Measurements from ENCODE around the gene C3orf80.
A peak's percentile ranks its signal among the peaks of the same experiment; 100 is the strongest.
"Not testable (repeated sequence)": the region's sequence is repeated elsewhere in the genome, so short reads cannot be mapped to it uniquely, and the experiment has no call there.

Gene C3orf80

DNA sequence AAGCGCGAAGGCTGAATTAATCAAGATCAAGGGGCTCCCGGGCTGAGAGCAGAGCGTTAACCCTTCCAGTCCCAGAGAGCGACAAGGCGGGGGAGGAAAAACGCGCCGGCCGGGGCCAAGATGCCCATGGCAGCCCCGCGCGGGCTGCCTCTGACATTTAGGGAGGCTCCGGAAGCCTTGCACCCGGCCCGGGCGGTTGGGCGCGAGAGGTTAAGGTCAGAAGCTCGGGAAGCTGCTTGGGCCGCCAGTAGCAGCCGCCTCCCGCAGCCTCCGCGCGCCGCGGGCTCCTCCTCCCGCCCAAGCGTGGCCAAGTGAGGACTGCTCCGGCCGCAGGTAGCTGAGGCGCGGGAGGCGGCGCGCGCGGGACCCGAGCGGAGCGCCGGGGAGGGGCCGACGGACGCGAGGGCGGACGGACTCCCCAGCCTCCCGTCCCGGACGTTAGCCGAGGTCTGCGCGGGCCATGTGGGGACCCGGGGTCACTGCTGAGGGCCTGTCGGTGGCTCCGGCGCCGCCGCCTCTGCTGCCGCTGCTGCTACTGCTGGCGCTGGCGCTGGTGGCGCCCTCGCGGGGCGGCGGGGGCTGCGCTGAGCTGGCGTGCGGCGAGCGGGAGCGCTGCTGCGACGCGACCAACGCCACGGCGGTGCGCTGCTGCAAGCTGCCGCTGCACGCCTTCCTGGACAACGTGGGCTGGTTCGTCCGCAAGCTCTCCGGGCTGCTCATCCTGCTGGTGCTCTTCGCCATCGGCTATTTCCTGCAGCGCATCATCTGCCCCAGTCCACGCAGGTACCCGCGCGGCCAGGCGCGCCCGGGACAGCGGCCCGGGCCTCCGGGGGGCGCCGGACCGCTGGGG lies at the start of gene C3orf80:
TSS of gene C3orf80 (plus strand) at position 247 of the 850 bp plus-strand sequence. CDS start at position 461, 214 bp downstream.
- Histone ChIP-seq H3K4me1 (ENCODE audit: control insufficient read depth, insufficient read depth, low read length) (peaks cover 9% of the 10 kb centered on the region), H3K9me3 (ENCODE audit: control insufficient read depth, insufficient read depth, low read depth, low read length) (no peaks in the 10 kb centered on the region), H3K27me3 (ENCODE audit: control insufficient read depth, insufficient read depth, low read length) (peaks cover 93% of the 10 kb centered on the region), H3K9ac (ENCODE audit: low read length) (peak within 1 kb of the TSS; percentile 31), H3K36me3 (ENCODE audit: control insufficient read depth, insufficient read depth, low read length) (no peaks in the 10 kb centered on the region), H3K27ac (ENCODE audit: low read depth, low read length) (no peak within 1 kb of the TSS), H3K4me3 (ENCODE audit: low read depth, low read length) (peak within 1 kb of the TSS; percentile 65)

DNA sequence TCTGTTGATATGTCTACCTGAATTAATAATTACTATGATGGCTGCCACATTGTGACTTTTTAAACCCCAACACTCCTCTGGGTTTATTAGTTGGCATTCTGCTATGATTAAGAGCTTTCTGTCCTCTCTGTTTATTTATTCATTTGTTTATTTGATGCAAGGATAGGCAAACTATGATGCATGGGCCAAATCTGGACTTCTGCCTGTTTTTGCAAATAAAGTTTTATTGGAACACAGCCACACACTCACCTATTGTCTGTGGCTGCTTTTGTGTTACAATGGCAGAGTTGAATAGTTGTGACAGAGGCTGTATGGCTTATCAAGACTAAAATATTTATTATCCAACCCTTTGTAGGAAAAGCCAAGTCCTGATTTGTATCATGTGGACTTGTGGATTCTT lies 48.3 kb upstream of the C3orf80 start:
- peaks cover 8% of the 10 kb centered on the region for H3K9me3 ChIP-seq (ENCODE audit: control insufficient read depth, insufficient read depth, low read depth, low read length)
- no peak overlapping the region for H3K27ac ChIP-seq (ENCODE audit: low read depth, low read length)
- H3K4me3 ChIP-seq (ENCODE audit: low read depth, low read length): no peak overlapping the region
- no peaks in the 10 kb centered on the region for H3K27me3 ChIP-seq (ENCODE audit: control insufficient read depth, insufficient read depth, low read length)
- no peaks in the 10 kb centered on the region for H3K36me3 ChIP-seq (ENCODE audit: control insufficient read depth, insufficient read depth, low read length)
- H3K4me1 ChIP-seq (ENCODE audit: control insufficient read depth, insufficient read depth, low read length): peaks cover 6% of the 10 kb centered on the region; the same call in 1 of the 2 replicates
- H3K9ac ChIP-seq (ENCODE audit: low read length): no peak overlapping the region

DNA sequence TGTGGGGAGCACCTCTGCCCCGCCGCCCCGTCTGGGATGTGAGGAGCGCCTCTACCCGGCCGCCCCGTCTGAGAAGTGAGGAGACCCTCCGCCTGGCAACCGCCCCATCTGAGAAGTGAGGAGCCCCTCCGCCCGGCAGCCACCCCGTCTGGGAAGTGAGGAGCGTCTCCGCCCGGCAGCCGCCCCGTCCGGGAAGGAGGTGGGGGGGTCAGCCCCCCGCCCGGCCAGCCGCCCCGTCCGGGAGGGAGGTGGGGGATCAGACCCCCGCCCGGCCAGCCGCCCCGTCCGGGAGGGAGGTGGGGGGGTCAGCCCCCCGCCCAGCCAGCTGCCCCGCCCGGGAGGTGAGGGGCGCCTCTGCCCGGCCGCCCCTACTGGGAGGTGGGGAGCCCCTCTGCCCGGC lies 46.6 kb upstream of the C3orf80 start:
- H3K9ac ChIP-seq (ENCODE audit: low read length); H3K9me3 ChIP-seq (ENCODE audit: control insufficient read depth, insufficient read depth, low read depth, low read length); H3K27me3 ChIP-seq (ENCODE audit: control insufficient read depth, insufficient read depth, low read length); H3K4me3 ChIP-seq (ENCODE audit: low read depth, low read length); H3K27ac ChIP-seq (ENCODE audit: low read depth, low read length); H3K4me1 ChIP-seq (ENCODE audit: control insufficient read depth, insufficient read depth, low read length); H3K36me3 ChIP-seq (ENCODE audit: control insufficient read depth, insufficient read depth, low read length): not testable (repeated sequence)

DNA sequence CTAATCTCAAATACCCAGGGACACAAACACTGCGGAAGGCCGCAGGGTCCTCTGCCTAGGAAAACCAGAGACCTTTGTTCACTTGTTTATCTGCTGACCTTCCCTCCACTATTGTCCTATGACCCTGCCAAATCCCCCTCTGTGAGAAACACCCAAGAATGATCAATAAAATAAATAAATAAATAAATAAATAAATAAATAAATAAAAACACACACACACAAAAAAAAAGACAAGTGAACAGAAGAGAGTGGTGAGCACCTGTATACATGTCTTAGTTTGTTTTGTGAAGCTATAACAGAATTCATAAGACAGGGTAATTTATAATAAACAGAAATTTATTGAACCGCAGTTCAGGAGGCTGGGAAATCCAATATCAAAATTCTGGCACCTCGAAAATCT lies 45.8 kb upstream of the C3orf80 start:
- not testable (repeated sequence) for H3K36me3 ChIP-seq (ENCODE audit: control insufficient read depth, insufficient read depth, low read length); H3K4me1 ChIP-seq (ENCODE audit: control insufficient read depth, insufficient read depth, low read length); H3K9ac ChIP-seq (ENCODE audit: low read length); H3K27ac ChIP-seq (ENCODE audit: low read depth, low read length); H3K4me3 ChIP-seq (ENCODE audit: low read depth, low read length); H3K27me3 ChIP-seq (ENCODE audit: control insufficient read depth, insufficient read depth, low read length); H3K9me3 ChIP-seq (ENCODE audit: control insufficient read depth, insufficient read depth, low read depth, low read length)

DNA sequence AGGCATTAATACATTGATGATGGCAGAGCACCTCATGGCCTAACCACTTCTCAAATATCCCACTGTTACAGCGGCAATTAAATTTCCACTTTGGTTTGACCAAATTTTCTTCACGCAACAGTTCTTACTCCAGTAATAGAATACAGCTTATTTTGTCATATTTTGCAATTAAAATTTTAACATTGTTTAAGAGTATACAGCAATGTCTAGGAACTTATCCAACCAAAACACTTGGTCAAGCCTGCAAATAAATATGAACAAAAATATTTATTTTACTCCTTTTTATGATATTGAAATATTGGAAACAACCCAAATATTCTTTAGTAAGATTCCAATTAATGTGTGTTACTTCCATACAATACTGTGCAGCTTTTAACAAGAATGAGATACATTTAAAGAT lies 45.3 kb upstream of the C3orf80 start:
- peaks cover 8% of the 10 kb centered on the region for H3K9me3 ChIP-seq (ENCODE audit: control insufficient read depth, insufficient read depth, low read depth, low read length)
- H3K4me3 ChIP-seq (ENCODE audit: low read depth, low read length): no peak overlapping the region
- peaks cover 6% of the 10 kb centered on the region; the same call in 1 of the 2 replicates for H3K4me1 ChIP-seq (ENCODE audit: control insufficient read depth, insufficient read depth, low read length)
- H3K9ac ChIP-seq (ENCODE audit: low read length): no peak overlapping the region
- H3K36me3 ChIP-seq (ENCODE audit: control insufficient read depth, insufficient read depth, low read length): no peaks in the 10 kb centered on the region
- no peaks in the 10 kb centered on the region for H3K27me3 ChIP-seq (ENCODE audit: control insufficient read depth, insufficient read depth, low read length)
- no peak overlapping the region for H3K27ac ChIP-seq (ENCODE audit: low read depth, low read length)

DNA sequence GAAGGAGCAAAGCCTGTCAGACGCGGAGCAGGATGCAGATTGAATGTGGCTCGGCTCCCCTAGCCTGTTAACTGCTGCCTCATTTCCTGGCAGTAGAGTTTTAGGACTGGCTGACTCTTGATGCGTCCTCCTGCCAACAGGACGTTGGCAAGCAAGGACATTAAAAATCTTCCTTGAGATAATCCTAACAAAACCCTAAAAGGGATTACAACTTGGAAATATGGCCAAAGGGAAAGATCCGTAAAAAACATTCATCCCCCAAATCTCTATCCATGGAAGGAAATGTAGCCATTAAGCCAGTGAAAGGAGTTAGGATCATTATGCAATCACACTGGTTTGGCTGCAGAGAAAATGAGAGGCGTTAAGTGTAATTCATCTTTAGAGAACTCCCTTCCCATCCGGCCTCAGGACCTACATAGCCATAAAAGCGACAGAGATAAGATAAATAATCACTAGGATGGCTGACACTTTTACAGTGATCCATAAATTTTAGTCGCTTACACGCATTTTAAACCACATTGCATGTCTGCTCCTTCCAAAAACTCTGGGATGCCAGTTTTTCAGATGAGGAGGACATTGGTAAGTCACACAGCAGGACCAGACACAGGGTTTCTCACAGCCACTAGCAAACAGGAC lies 44.5 kb upstream of the C3orf80 start:
- Histone ChIP-seq H3K9me3 (ENCODE audit: control insufficient read depth, insufficient read depth, low read depth, low read length) (peaks cover 8% of the 10 kb centered on the region), H3K4me1 (ENCODE audit: control insufficient read depth, insufficient read depth, low read length) (peaks cover 6% of the 10 kb centered on the region; the same call in 1 of the 2 replicates), H3K9ac (ENCODE audit: low read length) (no peak overlapping the region), H3K4me3 (ENCODE audit: low read depth, low read length) (no peak overlapping the region), H3K27ac (ENCODE audit: low read depth, low read length) (no peak overlapping the region), H3K36me3 (ENCODE audit: control insufficient read depth, insufficient read depth, low read length) (no peaks in the 10 kb centered on the region), H3K27me3 (ENCODE audit: control insufficient read depth, insufficient read depth, low read length) (no peaks in the 10 kb centered on the region)

DNA sequence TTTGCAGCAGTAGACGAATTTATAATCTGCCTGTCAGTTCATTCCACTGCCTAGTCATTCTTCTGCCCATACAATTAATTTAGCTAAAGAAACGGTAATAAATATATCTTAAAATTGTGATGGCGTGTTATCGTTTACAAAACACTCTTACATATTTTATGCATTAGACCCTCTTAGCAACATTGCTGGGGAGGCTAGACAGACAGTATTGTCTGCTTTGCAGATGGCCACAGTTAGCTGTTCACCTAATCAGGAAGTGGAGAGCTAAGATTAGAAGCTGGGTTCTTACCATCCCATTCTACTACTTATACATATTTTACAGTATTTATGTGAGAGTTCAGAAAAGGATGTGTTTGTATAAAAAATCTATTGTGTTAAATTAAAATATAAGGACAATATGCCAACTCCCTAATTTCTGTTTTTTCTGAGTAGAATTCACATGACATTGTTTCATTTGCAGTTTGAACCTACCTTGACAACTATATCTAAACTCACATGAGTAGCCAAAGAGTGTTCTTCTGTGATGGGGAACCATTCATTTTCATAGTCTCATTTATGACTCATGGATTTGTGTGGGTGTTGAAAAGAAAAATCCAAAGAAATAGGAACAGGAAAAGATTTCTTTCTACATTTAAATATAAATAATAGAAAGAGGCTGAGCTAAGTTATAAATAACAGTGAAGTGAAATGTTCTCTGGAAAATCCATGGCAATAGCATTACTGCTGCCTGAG lies 41.7 kb upstream of the C3orf80 start:
- Histone ChIP-seq H3K27ac (ENCODE audit: low read depth, low read length) (no peak overlapping the region), H3K9me3 (ENCODE audit: control insufficient read depth, insufficient read depth, low read depth, low read length) (0 out of 2 replicates have a peak, but pooled peaks cover 3% of the 10 kb centered on the region), H3K4me3 (ENCODE audit: low read depth, low read length) (no peak overlapping the region), H3K36me3 (ENCODE audit: control insufficient read depth, insufficient read depth, low read length) (no peaks in the 10 kb centered on the region), H3K9ac (ENCODE audit: low read length) (no peak overlapping the region), H3K27me3 (ENCODE audit: control insufficient read depth, insufficient read depth, low read length) (no peaks in the 10 kb centered on the region), H3K4me1 (ENCODE audit: control insufficient read depth, insufficient read depth, low read length) (peaks cover 6% of the 10 kb centered on the region; the same call in 1 of the 2 replicates)

DNA sequence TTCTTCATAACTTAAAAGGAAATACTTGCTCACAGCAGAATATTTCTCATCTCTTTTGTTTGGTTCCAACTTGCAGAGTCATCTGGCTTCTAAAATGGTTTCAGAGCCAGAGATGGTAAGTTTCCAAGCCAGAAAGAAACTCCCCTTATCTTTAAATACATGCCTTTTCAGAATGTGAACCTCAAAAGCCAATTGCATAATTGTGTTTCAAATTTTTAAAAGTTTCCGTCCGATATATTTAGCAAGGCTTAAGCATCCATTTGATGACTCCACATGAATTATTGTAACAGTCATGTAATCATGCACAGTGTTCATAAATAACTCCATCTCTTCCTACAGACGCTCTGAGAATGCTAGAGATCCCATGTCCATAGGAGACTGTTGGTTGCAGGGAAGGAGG lies 40.6 kb upstream of the C3orf80 start:
- 0 out of 2 replicates have a peak, but pooled peaks cover 3% of the 10 kb centered on the region for H3K9me3 ChIP-seq (ENCODE audit: control insufficient read depth, insufficient read depth, low read depth, low read length)
- peaks cover 6% of the 10 kb centered on the region; the same call in 1 of the 2 replicates for H3K4me1 ChIP-seq (ENCODE audit: control insufficient read depth, insufficient read depth, low read length)
- H3K4me3 ChIP-seq (ENCODE audit: low read depth, low read length): no peak overlapping the region
- no peak overlapping the region for H3K9ac ChIP-seq (ENCODE audit: low read length)
- H3K36me3 ChIP-seq (ENCODE audit: control insufficient read depth, insufficient read depth, low read length): no peaks in the 10 kb centered on the region
- H3K27ac ChIP-seq (ENCODE audit: low read depth, low read length): no peak overlapping the region
- H3K27me3 ChIP-seq (ENCODE audit: control insufficient read depth, insufficient read depth, low read length): no peaks in the 10 kb centered on the region

DNA sequence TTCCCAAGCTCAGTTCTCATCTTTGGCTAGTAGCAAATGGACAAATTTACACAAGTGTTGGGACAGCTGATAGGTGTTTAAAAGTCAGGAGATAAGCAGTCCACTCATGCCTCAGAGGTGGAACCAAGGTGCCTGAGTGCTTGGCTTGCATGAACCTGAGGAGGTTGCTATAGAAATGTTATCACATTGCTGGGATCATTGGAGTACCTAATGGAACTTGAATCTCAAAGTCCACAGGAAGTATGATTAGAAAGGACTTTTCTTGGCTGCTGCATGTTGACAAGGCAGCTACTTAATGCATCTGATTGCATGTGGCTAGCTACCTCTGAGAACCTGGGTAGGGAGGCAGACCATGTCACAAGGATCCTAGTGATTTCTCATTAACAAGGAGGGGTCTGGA lies 39.5 kb upstream of the C3orf80 start:
- peaks cover 2% of the 10 kb centered on the region; the same call in 1 of the 2 replicates for H3K4me1 ChIP-seq (ENCODE audit: control insufficient read depth, insufficient read depth, low read length)

DNA sequence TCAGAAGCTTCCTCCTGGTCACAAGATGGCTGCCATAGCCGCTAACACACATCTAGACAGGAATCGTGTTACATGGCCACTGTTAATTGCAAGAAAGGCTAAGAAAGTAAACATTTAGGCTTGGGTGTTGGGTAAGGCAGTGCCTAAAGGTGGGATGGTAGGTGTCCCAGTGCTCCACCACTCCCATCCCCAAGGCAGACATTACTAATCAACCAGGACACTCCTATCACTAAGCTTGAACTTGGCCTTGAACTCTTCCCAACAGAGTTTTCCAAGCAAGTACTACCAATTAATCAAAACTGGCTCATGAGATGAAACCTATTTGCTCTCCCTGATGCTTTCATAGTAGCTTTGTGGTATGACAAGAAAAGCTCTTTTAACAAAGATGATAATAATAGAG lies 37.9 kb upstream of the C3orf80 start:
- no peak overlapping the region for H3K4me3 ChIP-seq (ENCODE audit: low read depth, low read length)
- no peaks in the 10 kb centered on the region for H3K27me3 ChIP-seq (ENCODE audit: control insufficient read depth, insufficient read depth, low read length)
- no peaks in the 10 kb centered on the region for H3K4me1 ChIP-seq (ENCODE audit: control insufficient read depth, insufficient read depth, low read length)
- 0 out of 2 replicates have a peak, but pooled peaks cover 3% of the 10 kb centered on the region for H3K9me3 ChIP-seq (ENCODE audit: control insufficient read depth, insufficient read depth, low read depth, low read length)
- H3K36me3 ChIP-seq (ENCODE audit: control insufficient read depth, insufficient read depth, low read length): no peaks in the 10 kb centered on the region
- H3K9ac ChIP-seq (ENCODE audit: low read length): no peak overlapping the region
- no peak overlapping the region for H3K27ac ChIP-seq (ENCODE audit: low read depth, low read length)

More for the DNA sequence above, 39.5 kb upstream of the C3orf80 start:
- no peak overlapping the region for H3K27ac ChIP-seq (ENCODE audit: low read depth, low read length)
- H3K4me3 ChIP-seq (ENCODE audit: low read depth, low read length): no peak overlapping the region
- H3K9me3 ChIP-seq (ENCODE audit: control insufficient read depth, insufficient read depth, low read depth, low read length): 0 out of 2 replicates have a peak, but pooled peaks cover 3% of the 10 kb centered on the region
- H3K9ac ChIP-seq (ENCODE audit: low read length): no peak overlapping the region
- H3K27me3 ChIP-seq (ENCODE audit: control insufficient read depth, insufficient read depth, low read length): no peaks in the 10 kb centered on the region
- no peaks in the 10 kb centered on the region for H3K36me3 ChIP-seq (ENCODE audit: control insufficient read depth, insufficient read depth, low read length)

All from HUES6 (cell line).